HG02588 (cell line): ENCODE results near the gene MEGF6.
"Not testable (repeated sequence)": the region's sequence is repeated elsewhere in the genome, so short reads cannot be mapped to it uniquely, and the experiment has no call there.

ENCODE experiments used
- ATAC-seq: cut with Tn5 transposase; IDR thresholded peaks from one replicate; pipeline ENCODE4 v1.9.1; 2021; ENCODE audit warnings: mild to moderate bottlenecking, moderate library complexity; ENCODE audit not compliant: unreplicated experiment

Gene MEGF6

GRCh38 chr1:3594706-3595377, 16.5 kb downstream of the MEGF6 start:
- ATAC-seq: no peak

GRCh38 chr1:3593745-3594144, 17.6 kb downstream of the MEGF6 start:
- no peak for ATAC-seq

GRCh38 chr1:3593334-3593733, 18.0 kb downstream of the MEGF6 start:
- no peak for ATAC-seq

- ATAC-seq: no peak
These were observed 20.1 kb downstream of the MEGF6 start for GRCh38 chr1:3590951-3591865.

- no peak for ATAC-seq
These were observed 21.1 kb downstream of the MEGF6 start for GRCh38 chr1:3590139-3590763.

- ATAC-seq: no peak
These were observed 22.9 kb downstream of the MEGF6 start for GRCh38 chr1:3588395-3588794.

- no peak for ATAC-seq
These were observed 24.1 kb downstream of the MEGF6 start for GRCh38 chr1:3586986-3587759.

GRCh38 chr1:3585940-3586568, 25.3 kb downstream of the MEGF6 start:
- no peak for ATAC-seq

- ATAC-seq: not testable (repeated sequence)
These were observed 25.9 kb downstream of the MEGF6 start for GRCh38 chr1:3585353-3585868.

- ATAC-seq: no peak
These were observed 26.4 kb downstream of the MEGF6 start for GRCh38 chr1:3584915-3585314.

- ATAC-seq: not testable (repeated sequence)
These were observed 27.6 kb downstream of the MEGF6 start for GRCh38 chr1:3583751-3584150.

- no peak for ATAC-seq
These were observed 29.8 kb downstream of the MEGF6 start for GRCh38 chr1:3581296-3582036.

GRCh38 chr1:3580231-3580630, 31.1 kb downstream of the MEGF6 start:
- ATAC-seq: no peak

- no peak for ATAC-seq
These were observed 31.7 kb downstream of the MEGF6 start for GRCh38 chr1:3579626-3580025.

- ATAC-seq: no peak
These were observed 32.4 kb downstream of the MEGF6 start for GRCh38 chr1:3578906-3579305.

- ATAC-seq: no peak
These were observed 32.9 kb downstream of the MEGF6 start for GRCh38 chr1:3578433-3578805.

- ATAC-seq: no peak
These were observed 33.4 kb downstream of the MEGF6 start for GRCh38 chr1:3577711-3578432.

GRCh38 chr1:3577300-3577699, 34.0 kb downstream of the MEGF6 start:
- ATAC-seq: no peak

- no peak for ATAC-seq
These were observed 35.3 kb downstream of the MEGF6 start for GRCh38 chr1:3575993-3576392.
